Stimulated activated effector memory CD8-positive, alpha-beta T cell treated with anti-CD3 and anti-CD28 coated beads, Interleukin-12 subunit alpha, Interleukin-12 subunit beta, amount 100 ng/mL, for 72 hours (primary cell): ENCODE measurements around the gene ESPN.
"Not testable (repeated sequence)": the region's sequence is repeated elsewhere in the genome, so short reads cannot be mapped to it uniquely, and the experiment has no call there.

Source experiments
- ATAC-seq: fragments of 150-1000 bp; cut with Tn5 transposase; 2 replicates; pipeline ENCODE4 v1.10.0; 2021
- DNase-seq, 2 donors: peaks; one replicate each; pipeline ENCODE4 v3.0.0; 2021 to 2022; ENCODE audit warnings: low spot score in 2 of 2
- H3K27ac Mint-ChIP-seq: one replicate; pipeline ENCODE4 v1.8.0; 2022; ENCODE audit warnings: mild to moderate bottlenecking, mixed read lengths
- H3K36me3 Mint-ChIP-seq: one replicate; pipeline ENCODE4 v1.8.0; 2022; ENCODE audit warnings: mild to moderate bottlenecking, mixed read lengths
- H3K4me1 Mint-ChIP-seq: one replicate; pipeline ENCODE4 v1.8.0; 2022; ENCODE audit warnings: mixed read lengths
- H3K4me3 Mint-ChIP-seq: one replicate; pipeline ENCODE4 v1.8.0; 2022; ENCODE audit warnings: mild to moderate bottlenecking, mixed read lengths
- H3K9me3 Mint-ChIP-seq: one replicate; pipeline ENCODE4 v1.8.0; 2022; ENCODE audit warnings: mixed read lengths

The ESPN gene

DNA sequence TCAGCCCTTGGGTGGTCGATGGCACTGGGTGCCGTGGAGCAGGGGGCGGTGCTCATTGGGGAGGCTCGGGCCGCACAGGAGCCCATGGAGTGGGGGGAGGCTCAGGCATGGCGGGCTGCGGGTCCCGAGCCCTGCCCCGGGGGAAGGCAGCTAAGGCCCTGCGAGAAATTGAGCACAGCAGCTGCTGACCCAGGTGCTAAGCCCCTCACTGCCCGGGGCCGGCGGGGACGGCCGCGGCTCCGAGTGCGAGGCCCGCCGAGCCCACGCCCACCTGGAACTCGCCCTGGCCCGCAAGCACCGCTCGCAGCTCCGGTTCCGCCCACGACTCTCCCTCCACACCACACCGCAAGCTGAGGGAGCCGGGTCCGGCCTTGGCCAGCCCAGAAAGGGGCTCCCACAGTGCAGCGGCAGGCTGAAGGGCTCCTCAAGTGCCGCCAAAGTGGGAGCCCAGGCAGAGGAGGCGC, 28.8 kb upstream of the ESPN start:
- H3K27ac Mint-ChIP-seq, ATAC-seq, H3K4me3 Mint-ChIP-seq, DNase-seq, H3K9me3 Mint-ChIP-seq, H3K36me3 Mint-ChIP-seq: not testable (repeated sequence)
- H3K4me1 Mint-ChIP-seq: peaks cover 24% of the 10 kb centered on the region

DNA sequence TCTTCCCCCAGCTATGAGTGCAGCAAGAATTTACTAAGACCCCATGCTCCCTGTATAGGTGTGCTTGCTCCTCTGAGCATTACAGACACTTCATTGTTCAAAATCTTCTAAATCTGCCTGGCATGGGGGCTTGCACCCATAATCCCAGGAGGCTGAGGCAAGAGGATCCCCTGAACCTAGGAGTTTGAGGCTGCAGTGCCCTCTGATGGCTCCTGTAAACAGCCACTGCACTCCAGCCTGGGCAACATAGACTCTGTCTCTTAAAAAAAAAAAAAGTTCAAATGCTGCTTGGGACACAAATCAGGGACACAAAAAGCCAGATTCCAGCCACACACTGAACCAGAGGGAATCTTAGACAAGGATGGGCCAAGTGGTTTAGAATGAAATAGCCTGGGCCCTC, 27.6 kb upstream of the ESPN start:
- ATAC-seq (no peak), DNase-seq (no peak)
- Mint-ChIP-seq H3K9me3 (no peaks in the 10 kb centered on the region), H3K36me3 (no peaks in the 10 kb centered on the region), H3K4me3 (no peak overlapping the region), H3K4me1 (peaks cover 20% of the 10 kb centered on the region), H3K27ac (peak overlapping the region; percentile 7)

DNA sequence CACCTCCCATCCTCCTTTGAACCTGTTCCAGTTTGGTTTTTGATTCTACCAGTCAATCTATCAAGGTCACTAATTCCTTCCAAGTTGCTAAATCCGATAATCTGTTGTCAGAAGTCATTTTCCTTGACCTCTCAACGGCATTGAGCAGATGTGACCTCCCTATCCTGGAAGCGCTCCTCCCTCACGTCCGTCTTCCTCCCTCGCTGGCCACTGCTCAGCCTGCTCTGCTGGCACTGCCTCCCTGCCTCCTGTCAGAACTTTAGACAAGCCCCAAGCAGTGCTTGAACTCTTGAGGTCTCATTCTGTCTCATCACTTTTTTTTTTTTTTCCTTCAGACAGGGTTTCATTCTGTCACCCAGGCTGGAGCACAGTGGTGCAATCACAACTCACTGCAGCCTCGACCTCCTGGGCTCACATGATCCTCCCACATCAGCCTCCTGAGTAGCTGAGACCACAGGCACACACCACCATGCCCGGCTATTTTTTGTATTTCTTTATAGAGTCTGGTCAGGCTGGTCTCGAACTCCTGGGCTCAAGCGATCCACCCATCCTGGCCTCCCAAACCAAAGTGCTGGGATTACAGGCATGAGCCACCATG, 26.6 kb upstream of the ESPN start:
- Mint-ChIP-seq H3K4me1 (peaks cover 14% of the 10 kb centered on the region), H3K36me3 (no peaks in the 10 kb centered on the region), H3K27ac (peak overlapping the region; percentile 7)

DNA sequence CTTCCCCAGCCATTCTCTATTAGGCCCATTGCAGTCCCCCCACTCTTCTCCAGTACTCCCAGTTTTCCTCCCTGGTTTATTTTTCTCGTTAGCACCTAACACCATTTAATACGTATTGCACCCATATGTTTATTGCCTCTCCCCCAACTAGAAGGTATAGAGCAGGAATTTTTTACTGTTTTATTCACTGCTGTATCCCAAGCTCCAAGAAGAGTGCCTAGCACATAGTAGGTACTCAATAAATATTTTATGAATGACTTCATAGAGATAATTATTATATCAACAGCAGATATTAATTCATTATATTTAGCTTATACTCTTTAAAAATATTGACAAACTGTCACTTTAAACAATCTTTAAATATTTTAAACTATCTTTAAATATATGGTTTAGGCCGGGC, 25.3 kb upstream of the ESPN start:
- DNase-seq: no peak
- ATAC-seq: no peak
- Mint-ChIP-seq H3K36me3 (no peaks in the 10 kb centered on the region), H3K27ac (no peak overlapping the region), H3K9me3 (no peaks in the 10 kb centered on the region), H3K4me3 (no peak overlapping the region), H3K4me1 (peaks cover 8% of the 10 kb centered on the region)

More for the DNA sequence above, 26.6 kb upstream of the ESPN start:
- DNase-seq (no peak), ATAC-seq (no peak)
- Mint-ChIP-seq H3K4me3 (no peak overlapping the region), H3K9me3 (no peaks in the 10 kb centered on the region)

DNA sequence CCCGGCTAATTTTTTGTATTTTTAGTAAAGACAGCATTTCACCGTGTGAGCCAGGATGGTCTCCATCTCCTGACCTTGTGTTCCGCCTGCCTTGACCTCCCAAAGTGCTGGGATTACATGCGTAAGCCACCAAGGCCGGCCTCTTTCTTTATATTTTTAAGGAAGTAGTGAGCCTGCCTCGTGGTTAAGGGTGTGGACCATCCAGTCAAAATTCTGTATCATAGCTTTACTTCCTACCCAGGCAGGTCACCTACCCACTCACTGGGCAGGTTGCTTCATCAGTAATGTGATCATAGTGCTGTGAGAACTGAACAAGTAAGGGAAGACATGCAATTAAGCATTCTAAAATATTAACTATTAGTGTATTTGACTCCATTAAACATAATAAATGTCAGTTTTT, 22.9 kb upstream of the ESPN start:
- no peak overlapping the region for H3K4me3 Mint-ChIP-seq
- no peak for ATAC-seq
- no peaks in the 10 kb centered on the region for H3K4me1 Mint-ChIP-seq
- H3K9me3 Mint-ChIP-seq: no peaks in the 10 kb centered on the region
- no peak overlapping the region for H3K27ac Mint-ChIP-seq
- H3K36me3 Mint-ChIP-seq: no peaks in the 10 kb centered on the region
- no peak for DNase-seq

DNA sequence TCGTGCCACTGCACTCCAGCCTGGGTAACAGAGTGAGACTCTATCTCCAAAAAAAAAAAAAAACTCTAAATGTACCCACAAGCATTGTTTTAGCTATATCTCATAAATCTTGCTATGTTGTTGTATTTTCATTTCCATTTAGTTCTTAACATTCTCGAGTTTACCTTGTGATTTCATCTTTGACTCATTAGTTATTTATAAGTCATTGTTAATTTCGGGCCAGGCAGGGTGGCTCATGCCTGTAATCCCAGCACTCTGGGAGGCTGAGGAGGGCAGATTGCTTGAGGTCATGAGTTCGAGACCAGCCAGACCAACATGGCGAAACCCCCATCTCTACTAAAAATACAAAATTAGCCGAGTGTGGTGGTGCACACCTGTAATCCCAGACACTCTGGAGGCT, 16.6 kb upstream of the ESPN start:
- Mint-ChIP-seq H3K27ac (no peak overlapping the region), H3K36me3 (no peaks in the 10 kb centered on the region), H3K4me3 (no peak overlapping the region), H3K9me3 (no peaks in the 10 kb centered on the region), H3K4me1 (no peaks in the 10 kb centered on the region)
- no peak for DNase-seq
- no peak for ATAC-seq

DNA sequence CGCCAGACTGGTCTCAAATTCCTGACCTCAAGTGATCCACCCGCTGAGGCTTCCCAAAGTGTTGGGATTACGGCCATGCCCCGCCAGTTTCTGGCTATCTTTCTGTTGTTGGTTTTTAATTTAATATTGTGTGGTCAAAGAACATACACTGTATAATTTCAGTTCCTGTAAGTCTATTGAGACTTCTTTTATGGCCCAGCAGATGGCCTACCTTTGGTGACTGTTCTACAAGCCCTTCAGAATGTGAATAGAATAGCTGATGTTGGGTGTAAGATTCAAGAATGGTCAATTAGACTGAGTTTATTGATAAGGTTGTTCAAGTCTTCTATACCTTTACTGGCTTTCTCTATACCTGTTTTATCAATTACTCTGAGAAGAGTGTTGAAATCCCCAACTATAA, 15.5 kb upstream of the ESPN start:
- Mint-ChIP-seq H3K4me3 (no peak overlapping the region), H3K4me1 (no peaks in the 10 kb centered on the region), H3K9me3 (no peaks in the 10 kb centered on the region), H3K36me3 (no peaks in the 10 kb centered on the region), H3K27ac (no peak overlapping the region)
- ATAC-seq (no peak), DNase-seq (no peak)

DNA sequence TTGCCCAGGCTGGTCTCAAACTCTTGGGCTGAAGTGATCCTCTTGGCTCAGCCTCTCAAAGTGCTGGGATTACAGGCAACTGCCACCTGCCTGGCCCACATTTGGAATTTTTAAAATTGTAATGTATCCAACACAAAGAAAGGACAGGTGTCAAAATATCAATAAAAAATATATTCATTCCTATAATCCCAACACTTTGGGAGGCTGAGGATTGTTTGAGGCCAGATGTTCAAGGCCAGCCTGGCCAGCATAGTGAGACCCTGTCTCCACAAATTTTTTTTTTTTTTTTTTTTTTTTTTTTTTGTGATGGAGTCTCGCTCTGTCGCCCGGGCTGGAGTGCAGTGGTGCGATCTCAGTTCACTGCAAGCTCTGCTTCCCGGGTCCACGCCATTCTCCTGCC, 14.8 kb upstream of the ESPN start:
- H3K9me3 Mint-ChIP-seq: no peaks in the 10 kb centered on the region
- no peak overlapping the region for H3K4me3 Mint-ChIP-seq
- no peaks in the 10 kb centered on the region for H3K36me3 Mint-ChIP-seq
- ATAC-seq (no peak), DNase-seq (no peak)
- H3K27ac Mint-ChIP-seq: no peak overlapping the region
- peaks cover 6% of the 10 kb centered on the region for H3K4me1 Mint-ChIP-seq

DNA sequence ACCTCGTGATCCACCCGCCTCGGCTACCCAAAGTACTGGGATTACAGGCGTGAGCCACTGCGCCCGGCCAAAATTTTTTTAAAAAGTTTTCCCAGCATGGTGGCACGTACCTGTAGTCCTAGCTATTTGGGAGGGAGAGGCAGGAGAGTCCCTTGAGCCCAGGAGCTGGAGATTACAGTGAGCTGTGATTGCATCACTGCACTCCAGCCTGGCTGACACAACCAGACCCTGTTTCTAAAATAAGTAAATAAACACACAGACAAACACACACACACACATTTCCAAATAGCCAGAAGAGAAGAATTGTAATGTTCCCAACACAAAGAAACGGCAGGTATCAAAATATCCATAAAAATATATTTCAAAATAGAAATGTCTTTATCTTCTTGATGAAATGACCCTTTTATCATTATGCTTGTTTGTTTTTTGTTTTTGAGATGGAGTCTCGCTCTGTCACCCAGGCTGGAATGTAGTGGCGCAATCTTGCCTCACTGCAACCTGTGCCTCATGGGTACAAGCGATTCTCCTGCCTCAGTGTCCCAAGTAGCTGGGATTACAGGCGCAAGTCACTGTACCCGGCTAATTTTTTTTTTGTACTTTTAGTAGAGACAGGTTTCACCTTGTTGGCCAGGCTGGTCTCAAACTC, 14.2 kb upstream of the ESPN start:
- Mint-ChIP-seq H3K27ac (no peak overlapping the region), H3K9me3 (no peaks in the 10 kb centered on the region), H3K36me3 (no peaks in the 10 kb centered on the region), H3K4me3 (no peak overlapping the region), H3K4me1 (peaks cover 6% of the 10 kb centered on the region)
- DNase-seq: no peak
- no peak for ATAC-seq

DNA sequence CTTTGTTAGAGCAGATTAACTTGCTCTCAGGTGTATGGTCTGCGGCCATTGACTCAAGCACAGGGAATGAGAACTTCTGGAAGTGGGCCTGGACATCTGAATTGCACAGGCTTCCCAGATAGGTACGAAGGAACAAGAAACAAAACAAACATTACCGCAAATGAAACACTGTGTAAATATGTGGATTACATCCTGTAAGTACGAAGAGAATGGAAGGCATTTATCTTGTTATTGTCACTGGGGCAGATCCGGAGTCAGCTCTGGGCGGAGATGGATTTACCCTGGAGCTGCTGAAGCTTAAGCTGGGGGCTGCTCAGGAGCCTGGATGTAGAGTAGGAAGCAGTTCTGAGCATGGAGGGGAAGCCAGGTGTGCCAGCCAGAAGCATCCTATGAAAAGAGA, 11.7 kb upstream of the ESPN start:
- no peak for DNase-seq
- H3K4me3 Mint-ChIP-seq: no peak overlapping the region
- no peak for ATAC-seq
- H3K4me1 Mint-ChIP-seq: peaks cover 6% of the 10 kb centered on the region
- H3K27ac Mint-ChIP-seq: no peak overlapping the region
- no peaks in the 10 kb centered on the region for H3K9me3 Mint-ChIP-seq
- H3K36me3 Mint-ChIP-seq: no peaks in the 10 kb centered on the region

DNA sequence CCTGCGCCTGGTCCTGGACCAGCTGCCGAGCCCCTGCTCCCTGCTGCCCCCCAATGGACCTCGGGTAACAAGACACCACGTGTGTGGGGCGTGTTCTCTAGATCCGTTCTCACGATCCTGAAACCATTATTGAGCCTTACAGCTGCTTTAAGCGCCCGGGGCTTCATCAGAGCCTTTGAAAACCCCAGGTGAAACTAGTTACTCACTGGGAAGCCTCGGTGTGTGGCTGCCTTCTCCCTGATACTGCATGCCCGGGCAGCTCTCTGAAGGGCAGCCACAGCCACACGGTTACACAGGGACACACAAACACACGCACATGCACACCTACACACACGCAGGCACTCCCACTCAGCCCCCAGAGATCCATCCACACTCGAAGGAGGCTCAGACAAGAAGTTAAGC, 10.1 kb upstream of the ESPN start:
- H3K4me3 Mint-ChIP-seq: no peak overlapping the region
- DNase-seq (peak in 1 of 2 donors; percentile 66), ATAC-seq (peak; percentile 84)
- H3K4me1 Mint-ChIP-seq: peaks cover 6% of the 10 kb centered on the region
- H3K27ac Mint-ChIP-seq: no peak overlapping the region
- H3K36me3 Mint-ChIP-seq: no peaks in the 10 kb centered on the region
- H3K9me3 Mint-ChIP-seq: no peaks in the 10 kb centered on the region

DNA sequence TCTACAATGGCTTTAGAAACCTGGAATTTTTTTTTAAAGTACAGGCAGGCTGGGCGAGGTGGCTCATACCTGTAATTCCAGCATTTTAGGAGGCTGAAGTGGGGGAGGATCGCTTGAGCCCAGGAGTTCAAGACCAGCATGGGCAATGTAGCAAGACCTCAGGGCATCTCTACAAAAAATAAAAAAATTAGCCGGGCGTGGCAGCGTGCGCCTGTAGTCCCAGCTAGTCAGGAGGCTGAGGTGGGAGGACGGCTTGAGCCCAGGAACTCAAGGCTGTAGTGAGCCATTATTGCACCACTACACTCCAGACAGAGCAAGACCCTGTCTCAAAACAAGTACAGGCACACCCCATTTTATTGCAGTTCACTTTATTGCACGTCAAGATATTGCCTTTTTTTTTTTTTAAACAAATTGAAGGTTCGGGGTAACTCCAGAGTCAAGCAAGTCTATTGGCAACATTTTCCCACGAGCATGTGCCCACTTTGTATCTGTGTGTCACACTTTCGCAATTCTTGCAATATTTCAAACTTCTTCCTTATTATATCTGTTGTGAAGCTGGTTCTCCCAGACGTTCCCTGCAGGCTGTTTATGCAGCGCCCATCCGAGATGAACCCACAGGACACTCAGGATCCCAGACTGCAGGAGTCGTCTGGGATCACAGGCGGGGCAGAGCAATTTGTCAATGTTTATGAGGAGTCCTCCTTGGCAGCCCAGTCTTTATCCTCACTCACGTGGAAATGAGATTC, 9.5 kb upstream of the ESPN start:
- Mint-ChIP-seq H3K36me3 (no peaks in the 10 kb centered on the region), H3K9me3 (no peaks in the 10 kb centered on the region), H3K4me3 (no peak overlapping the region), H3K27ac (no peak overlapping the region), H3K4me1 (peaks cover 6% of the 10 kb centered on the region)
- ATAC-seq (no peak), DNase-seq (no peak)

DNA sequence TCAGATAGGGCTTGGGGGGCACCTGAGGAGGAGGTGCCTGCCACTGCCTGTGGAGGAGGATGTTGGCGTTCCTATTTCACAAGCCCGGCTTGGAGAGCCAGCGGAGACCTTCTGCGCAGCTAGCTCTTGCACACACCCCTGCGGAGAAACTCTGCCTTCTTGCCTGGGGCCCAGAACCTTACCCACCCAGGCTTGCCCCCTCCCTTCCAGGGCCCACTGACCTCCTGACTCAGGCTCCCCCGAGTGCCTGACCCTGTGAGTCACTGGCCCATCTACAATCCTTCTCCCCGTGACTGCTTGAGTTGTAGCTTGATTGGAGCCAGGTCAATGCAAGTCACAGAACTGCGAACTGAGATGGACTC, 8.3 kb upstream of the ESPN start:
- Mint-ChIP-seq H3K9me3 (no peaks in the 10 kb centered on the region), H3K4me1 (peaks cover 11% of the 10 kb centered on the region), H3K36me3 (no peaks in the 10 kb centered on the region), H3K4me3 (no peak overlapping the region), H3K27ac (no peak overlapping the region)
- DNase-seq (no peak), ATAC-seq (no peak)

DNA sequence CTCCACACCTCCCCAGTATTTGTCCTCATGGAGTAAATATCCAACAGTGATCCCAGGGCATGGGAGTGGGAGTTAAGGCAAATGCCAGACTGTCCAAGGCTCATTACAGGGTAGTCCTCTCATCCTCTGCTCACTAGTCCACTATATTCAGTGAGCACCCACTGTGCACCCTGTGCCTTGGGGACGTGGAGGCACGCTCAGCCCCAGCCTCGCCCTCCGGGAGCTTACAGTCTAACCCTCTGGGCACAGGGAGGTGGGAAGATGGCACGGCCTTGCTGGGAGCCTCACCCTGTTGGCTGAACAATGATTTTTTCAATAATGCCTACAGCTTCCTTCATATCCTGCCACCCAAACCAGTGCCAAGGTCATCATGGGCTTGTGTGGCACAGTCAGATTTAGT, 7.7 kb upstream of the ESPN start:
- H3K9me3 Mint-ChIP-seq: no peaks in the 10 kb centered on the region
- ATAC-seq: no peak
- no peaks in the 10 kb centered on the region for H3K36me3 Mint-ChIP-seq
- no peak overlapping the region for H3K27ac Mint-ChIP-seq
- no peak overlapping the region for H3K4me3 Mint-ChIP-seq
- DNase-seq: no peak
- H3K4me1 Mint-ChIP-seq: peaks cover 17% of the 10 kb centered on the region

DNA sequence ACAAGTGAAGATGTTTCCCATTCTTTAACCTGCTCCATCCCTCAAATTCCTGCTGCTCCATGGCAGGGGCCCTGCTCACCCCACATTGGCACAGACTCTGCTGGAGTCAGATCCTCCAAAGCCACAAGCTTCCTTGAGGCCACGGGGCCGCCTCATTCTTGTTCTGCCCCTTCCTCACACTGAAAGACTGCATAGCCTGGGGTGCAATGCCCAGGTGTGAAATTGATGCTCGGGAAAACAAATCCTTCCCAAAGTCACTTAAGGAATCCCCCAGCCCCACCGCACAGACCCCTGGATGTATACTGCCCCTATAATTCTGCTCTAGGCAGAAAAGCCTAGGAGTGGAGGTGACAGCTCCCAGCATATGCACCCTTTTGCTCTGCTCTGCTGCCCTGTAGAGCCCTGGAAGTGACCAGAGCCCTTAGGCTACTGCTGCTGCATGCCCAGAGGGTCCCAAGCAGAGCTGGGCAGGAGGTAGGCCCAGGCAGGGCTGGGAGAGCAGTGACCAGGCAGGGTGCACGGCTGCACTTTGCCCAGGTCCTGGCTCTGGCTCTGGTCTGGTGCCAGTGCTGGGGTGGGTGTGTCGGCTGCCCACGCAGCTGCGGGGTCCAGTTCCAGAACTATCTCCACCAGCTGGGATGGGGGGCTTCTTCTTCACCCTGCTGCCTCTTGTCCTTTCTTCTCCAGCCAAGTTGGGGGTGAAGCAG, 6.5 kb upstream of the ESPN start:
- Mint-ChIP-seq H3K36me3 (no peaks in the 10 kb centered on the region), H3K9me3 (no peaks in the 10 kb centered on the region), H3K4me3 (no peak overlapping the region), H3K27ac (no peak overlapping the region), H3K4me1 (peaks cover 17% of the 10 kb centered on the region)
- DNase-seq (no peak), ATAC-seq (no peak)
